ENCODE data around the gene TMEM53.

DNA sequence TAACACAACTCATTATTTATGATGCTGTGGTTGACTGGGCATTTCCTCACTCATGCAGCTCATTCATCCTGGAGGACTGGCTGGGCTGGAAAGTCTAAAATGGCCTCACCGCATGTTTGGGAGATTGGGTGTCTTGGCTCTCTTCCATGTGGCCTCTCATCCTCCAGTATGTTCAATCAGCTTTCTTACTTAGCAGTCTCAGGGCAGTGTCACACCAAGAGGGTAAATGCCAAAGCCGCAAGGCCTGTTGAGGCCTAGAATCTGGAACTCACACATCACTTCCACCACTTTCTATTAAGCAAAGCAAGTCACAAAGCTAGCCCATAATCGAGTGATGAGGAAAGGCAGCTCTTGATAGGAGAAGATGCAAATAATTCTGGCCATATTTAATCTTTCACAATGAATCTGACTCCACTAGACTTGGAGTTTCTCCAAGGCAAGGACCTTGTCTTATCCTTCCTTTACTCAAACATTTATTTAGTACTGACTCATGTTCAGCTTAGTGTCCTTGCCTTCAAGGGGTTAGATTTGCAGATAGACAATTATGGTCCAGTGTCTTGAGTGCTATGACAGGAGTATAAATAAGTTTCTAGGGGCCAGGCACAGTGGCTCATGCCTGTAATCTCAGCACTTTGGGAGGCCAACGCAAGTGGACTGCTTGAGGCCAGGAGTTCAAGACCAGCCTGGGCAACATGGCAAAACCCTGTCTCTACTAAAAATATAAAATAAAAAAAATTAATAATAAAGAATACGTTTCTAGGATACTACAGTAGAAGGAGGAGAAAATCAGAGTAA, 45.1 kb downstream of the TMEM53 start:
- TF ChIP-seq, protein P1, sequence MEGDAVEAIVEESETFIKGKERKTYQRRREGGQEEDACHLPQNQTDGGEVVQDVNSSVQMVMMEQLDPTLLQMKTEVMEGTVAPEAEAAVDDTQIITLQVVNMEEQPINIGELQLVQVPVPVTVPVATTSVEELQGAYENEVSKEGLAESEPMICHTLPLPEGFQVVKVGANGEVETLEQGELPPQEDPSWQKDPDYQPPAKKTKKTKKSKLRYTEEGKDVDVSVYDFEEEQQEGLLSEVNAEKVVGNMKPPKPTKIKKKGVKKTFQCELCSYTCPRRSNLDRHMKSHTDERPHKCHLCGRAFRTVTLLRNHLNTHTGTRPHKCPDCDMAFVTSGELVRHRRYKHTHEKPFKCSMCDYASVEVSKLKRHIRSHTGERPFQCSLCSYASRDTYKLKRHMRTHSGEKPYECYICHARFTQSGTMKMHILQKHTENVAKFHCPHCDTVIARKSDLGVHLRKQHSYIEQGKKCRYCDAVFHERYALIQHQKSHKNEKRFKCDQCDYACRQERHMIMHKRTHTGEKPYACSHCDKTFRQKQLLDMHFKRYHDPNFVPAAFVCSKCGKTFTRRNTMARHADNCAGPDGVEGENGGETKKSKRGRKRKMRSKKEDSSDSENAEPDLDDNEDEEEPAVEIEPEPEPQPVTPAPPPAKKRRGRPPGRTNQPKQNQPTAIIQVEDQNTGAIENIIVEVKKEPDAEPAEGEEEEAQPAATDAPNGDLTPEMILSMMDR (IDR thresholded peaks at IDR 0.05), result no peak
- no peak for TF ChIP-seq POLR2A (IDR thresholded peaks at IDR 0.05)
